HG03378 (cell line): Measurements from ENCODE around the gene C18orf63.
"Not testable (repeated sequence)": the region's sequence is repeated elsewhere in the genome, so short reads cannot be mapped to it uniquely, and the experiment has no call there.

Experiments
- ATAC-seq: cut with Tn5 transposase; IDR thresholded peaks from one replicate; pipeline ENCODE4 v1.9.1; 2021; ENCODE audit warnings: mild to moderate bottlenecking, moderate library complexity; ENCODE audit not compliant: unreplicated experiment

Gene C18orf63

DNA sequence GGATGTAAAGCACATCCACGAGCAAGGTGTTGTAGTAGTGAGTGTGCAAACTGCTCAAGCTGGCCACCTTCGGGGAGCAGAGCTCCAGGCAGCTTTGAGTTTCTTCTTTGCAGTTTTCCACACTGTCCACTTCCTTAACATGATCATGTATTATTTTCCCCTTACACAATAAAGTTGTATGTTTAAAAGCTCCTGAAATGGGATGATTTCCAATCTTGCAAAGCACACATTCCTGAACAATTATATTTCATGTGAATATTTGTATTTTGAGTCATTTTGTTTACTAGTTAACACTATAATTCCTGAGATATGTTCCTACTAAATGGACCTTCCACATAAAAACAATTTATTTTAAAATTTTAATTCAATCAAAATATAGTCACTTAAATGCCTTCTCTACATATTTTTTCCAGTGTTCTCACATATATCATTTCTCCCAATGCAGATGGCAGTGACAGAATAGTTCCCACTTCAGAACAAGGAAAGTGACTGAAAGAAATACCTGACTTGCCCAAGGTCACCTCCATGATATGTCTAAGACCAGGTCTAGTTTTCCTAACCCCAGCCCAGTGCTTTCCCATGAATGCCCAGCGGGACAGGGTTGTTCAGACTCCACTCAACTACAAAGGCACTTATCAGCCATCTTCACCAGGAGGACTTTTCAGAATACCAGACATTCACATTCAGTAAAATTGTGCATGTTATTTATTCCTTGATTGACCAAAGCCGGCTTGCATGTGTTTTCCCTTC lies 29.4 kb upstream of the C18orf63 start:
- no peak for ATAC-seq

- ATAC-seq, result no peak
These were observed 28.8 kb upstream of the C18orf63 start for GRCh38 chr18:74286856-74287255.

DNA sequence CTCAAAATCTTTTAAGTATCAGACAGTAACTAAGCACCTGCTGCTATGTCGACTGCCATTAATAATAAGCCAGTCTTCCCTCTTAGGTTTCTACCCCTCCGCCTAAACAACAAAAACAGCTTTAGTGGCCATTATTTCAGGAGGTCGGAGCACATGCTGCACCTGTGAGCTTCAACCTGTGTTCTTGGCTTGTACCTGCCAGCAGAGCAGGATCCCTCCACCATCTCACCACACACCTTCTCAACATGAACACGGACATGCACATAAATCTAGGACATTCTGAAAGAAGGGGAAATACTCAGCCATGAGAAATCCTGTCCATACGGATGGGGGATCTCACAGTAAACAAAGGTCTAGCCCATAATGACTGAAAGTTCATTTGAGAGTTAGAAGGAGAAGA lies 27.6 kb upstream of the C18orf63 start:
- ATAC-seq, result no peak

- ATAC-seq, result no peak
These were observed 26.9 kb upstream of the C18orf63 start for GRCh38 chr18:74288730-74289129.

DNA sequence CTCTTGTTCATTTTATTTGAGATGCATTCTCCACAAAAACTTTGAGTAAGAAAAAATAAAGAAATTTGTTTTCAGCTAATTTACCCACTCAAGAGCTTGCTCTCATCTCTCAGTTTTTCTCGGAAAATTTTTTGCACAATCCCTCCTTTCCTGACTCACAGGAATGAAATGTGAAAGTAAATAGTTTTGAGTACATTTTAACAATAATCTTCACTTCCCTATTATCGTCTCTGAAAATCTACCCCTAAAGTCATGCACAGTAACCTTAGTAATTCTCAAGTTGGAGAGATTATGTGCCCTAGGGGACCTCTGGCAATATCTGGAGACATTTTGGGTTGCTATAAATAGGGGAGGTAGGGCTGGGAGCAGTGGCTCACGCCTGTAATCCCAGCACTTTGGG lies 26.5 kb upstream of the C18orf63 start:
- no peak for ATAC-seq

GRCh38 chr18:74290021-74290420 lies 25.6 kb upstream of the C18orf63 start:
- ATAC-seq, result no peak

DNA sequence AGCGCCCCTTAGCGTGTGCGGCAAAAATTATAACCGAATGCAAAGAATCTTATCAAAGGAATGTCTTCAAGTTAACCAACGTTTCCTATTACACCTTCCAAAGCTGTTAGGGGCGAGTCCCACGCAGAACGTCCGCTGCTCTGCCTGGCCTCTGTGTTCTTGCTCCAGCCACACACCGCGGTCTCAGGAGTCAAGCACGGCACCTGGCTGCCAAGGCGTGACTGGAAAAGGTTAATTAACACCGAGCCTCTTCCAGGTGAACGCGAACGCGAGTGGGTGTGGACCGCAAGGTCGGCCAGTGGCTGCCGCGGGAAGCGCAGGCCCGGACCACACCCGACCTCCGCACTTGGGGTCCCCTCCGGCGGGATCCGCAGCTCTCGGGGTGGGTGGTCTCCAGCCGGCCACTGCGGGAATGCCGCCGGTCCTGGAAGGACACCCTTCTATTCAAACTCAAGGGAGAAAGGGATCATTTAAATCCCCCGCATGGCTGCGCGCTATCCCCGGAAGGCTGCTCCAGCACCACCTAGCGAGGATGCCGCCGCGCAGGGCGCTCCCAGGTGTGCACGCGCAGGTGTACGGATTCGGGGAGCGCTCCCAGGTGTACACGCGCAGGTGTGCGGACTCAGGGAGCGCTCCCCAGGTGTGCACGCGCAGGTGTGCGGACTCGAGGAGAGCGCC lies 24.7 kb upstream of the C18orf63 start:
- no peak for ATAC-seq

GRCh38 chr18:74291472-74291770 lies 24.2 kb upstream of the C18orf63 start:
- no peak for ATAC-seq

DNA sequence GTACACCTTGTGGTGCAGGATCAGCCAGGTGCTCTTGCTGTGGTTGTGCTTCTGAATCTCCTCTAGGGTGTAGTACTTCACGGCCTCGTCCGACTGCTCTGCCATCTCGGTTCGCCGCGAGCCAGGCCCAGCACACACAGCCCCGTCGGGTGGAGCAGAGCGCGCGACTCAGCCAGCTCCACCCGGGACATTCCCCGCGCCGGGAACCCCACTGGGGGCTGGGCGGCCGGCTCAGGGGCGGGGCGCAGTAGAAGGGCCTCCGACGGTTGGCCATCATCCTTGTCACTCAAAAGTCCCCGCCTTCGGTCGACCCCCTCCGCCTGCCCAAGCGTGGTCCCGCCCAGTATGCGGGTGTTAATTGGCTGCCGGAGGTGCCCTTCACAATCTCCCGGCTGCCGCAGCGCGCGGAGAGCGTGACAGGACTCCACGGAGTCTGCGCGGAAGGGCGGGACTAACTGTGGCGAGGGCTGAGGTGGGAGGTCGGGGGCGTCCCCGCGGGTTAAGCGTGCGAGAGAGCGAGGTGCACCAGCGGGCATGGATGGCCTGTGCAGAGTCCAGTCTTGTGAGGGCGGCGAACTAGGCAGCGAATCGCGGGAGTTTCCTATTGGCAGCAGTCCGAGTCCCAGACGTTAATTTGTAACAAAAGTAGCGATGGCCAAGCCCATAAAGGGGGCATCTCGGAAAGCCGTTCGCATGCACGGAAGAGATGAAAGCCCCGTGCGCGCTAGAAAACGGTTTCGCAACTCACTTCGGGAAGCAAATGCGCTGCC lies 23.7 kb upstream of the C18orf63 start, which contains the start of gene CYB5A:
CYB5A (minus strand) TSS at position 193 of the 770 bp plus-strand sequence; CDS start at position 105, 88 bp downstream.
- ATAC-seq, result peak; percentile 99

DNA sequence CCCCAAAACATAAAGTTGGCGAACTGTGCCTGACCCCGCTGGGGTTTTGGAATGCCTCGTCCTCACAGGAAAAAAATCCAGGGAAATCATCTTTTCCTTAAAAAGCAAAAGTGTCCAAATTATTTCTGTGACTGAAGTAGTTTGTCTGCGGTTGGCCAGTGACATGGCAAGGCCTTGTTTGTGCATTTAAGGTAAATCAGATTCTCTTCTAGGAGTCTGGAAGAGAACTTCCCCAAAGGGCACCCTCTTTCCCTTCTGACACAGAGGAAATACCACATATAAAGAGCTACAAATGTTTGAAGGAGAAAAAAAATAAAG lies 23.1 kb upstream of the C18orf63 start:
- ATAC-seq, result no peak

DNA sequence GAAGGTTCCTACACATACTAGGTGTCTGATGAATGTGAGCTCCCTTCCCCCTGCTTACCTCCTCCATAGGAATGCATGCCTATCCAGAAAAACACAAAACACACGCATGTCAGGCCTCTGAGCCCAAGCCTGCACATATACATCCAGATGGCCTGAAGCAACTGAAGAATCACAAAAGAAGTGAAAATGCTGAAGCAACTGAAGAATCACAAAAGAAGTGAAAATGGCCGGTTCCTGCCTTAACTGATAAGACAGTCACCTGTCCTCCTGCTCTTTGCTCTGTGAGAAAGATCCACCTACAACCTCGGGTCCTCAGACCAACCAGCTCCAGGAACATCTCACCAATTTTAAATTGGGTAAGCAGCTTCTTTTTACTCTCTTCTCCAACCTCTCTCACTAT lies 22.7 kb upstream of the C18orf63 start:
- ATAC-seq, result not testable (repeated sequence)

- no peak for ATAC-seq
These were observed 21.1 kb upstream of the C18orf63 start for GRCh38 chr18:74294526-74294925.

DNA sequence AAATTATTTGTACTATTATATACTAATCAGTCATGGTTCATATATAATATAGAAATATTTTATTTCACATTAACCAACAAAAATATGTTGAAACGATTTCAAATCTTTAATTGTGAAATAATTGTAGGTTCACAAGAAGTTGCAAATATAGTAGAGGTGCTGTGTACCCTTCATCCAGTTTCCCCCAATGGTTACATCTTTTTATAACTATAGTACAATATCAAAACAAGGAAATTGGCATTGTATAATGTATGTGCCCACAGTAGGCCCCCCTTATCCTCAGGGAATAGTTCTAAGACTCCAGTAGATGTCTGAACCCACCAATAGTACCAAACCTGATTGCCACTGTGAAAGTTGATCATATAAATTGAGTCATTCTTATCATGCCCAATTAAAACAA lies 16.5 kb upstream of the C18orf63 start:
- no peak for ATAC-seq

GRCh38 chr18:74299746-74300145 lies 15.9 kb upstream of the C18orf63 start:
- no peak for ATAC-seq

- no peak for ATAC-seq
These were observed 12.3 kb upstream of the C18orf63 start for GRCh38 chr18:74303306-74303705.

GRCh38 chr18:74303936-74304335 lies 11.7 kb upstream of the C18orf63 start:
- ATAC-seq, result no peak

DNA sequence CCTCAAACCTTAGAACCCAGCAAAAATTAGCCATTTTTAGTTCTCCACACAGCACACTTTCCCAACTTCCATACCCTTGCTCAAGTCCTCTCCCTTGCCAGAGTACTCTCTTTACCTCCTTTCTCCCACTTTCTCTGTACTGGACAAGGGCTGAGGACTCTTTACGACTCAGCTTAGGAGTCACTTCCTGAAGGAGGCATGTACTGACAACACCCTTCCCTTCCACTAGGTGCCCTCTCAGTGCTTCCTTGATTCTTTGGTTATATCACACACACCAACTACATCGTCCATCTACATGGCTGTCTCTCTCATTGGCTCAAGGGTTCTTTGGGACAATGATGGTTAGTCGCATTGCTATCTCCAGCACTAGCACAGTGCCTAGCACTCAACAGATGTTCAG lies 5.2 kb upstream of the C18orf63 start:
- ATAC-seq, result no peak

GRCh38 chr18:74311000-74311399 lies 4.6 kb upstream of the C18orf63 start:
- no peak for ATAC-seq

GRCh38 chr18:74314759-74315463 lies 728 bp upstream of the C18orf63 start:
- ATAC-seq, result no peak

- no peak for ATAC-seq
These were observed 875 bp downstream of the C18orf63 start for GRCh38 chr18:74316257-74317170.
